HEK293 (cell line): ENCODE data around the gene OSBP.

Source experiments
- BCL11B ChIP-seq: fragments of 450-650 bp; formaldehyde crosslinking; IDR thresholded peaks from 2 replicates; pipeline ENCODE4 v1.5.1; 2016; ENCODE audit warnings: low read depth, missing biosample characterization, missing genetic modification characterization
- GLI4 ChIP-seq: fragments of 450-650 bp; formaldehyde crosslinking; IDR thresholded peaks from 2 replicates; pipeline ENCODE4 v1.5.1; 2016; ENCODE audit warnings: missing biosample characterization, missing genetic modification characterization
- GLIS2 ChIP-seq: fragments of 450-650 bp; formaldehyde crosslinking; IDR thresholded peaks from 2 replicates; pipeline ENCODE4 v1.5.1; 2016; ENCODE audit warnings: missing biosample characterization, missing genetic modification characterization
- HOXC10 ChIP-seq: sonication (generic); formaldehyde crosslinking; IDR thresholded peaks from 2 replicates; pipeline ENCODE4 v1.8.1; 2023; ENCODE audit warnings: mild to moderate bottlenecking, missing genetic modification reagents
- IKZF3 ChIP-seq: fragments of 450-650 bp; IDR thresholded peaks from 2 replicates; pipeline ENCODE4 v1.5.0; 2018; ENCODE audit warnings: missing biosample characterization, mild to moderate bottlenecking, missing genetic modification characterization, moderate library complexity
- KLF16 ChIP-seq: fragments of 450-650 bp; formaldehyde crosslinking; IDR thresholded peaks from 2 replicates; pipeline ENCODE4 v1.5.1; 2017; ENCODE audit warnings: missing biosample characterization, missing genetic modification characterization
- REPIN1 ChIP-seq: fragments of 450-650 bp; formaldehyde crosslinking; IDR thresholded peaks from 2 replicates; pipeline ENCODE4 v1.5.1; 2017; ENCODE audit warnings: missing biosample characterization, missing genetic modification characterization, low read depth
- WT1 ChIP-seq: fragments of 450-650 bp; formaldehyde crosslinking; IDR thresholded peaks from 2 replicates; pipeline ENCODE4 v1.5.1; 2016; ENCODE audit warnings: missing biosample characterization, missing genetic modification characterization
- ZBTB21 ChIP-seq: fragments of 450-650 bp; formaldehyde crosslinking; IDR thresholded peaks from 2 replicates; pipeline ENCODE4 v1.5.1; 2017; ENCODE audit warnings: missing biosample characterization, missing genetic modification characterization
- ZBTB8A ChIP-seq: fragments of 450-650 bp; formaldehyde crosslinking; IDR thresholded peaks from 2 replicates; pipeline ENCODE4 v1.5.1; 2016; ENCODE audit warnings: missing biosample characterization, missing genetic modification characterization
- ZFHX2 ChIP-seq: fragments of 450-650 bp; formaldehyde crosslinking; conservative IDR thresholded peaks from 2 replicates; pipeline ENCODE4 v1.5.1; 2016; ENCODE audit warnings: missing biosample characterization, missing genetic modification characterization
- ZNF157 ChIP-seq: fragments of 450-650 bp; formaldehyde crosslinking; IDR thresholded peaks from 2 replicates; pipeline ENCODE4 v1.5.1; 2016; ENCODE audit warnings: missing biosample characterization, missing genetic modification characterization
- ZNF184 ChIP-seq: fragments of 450-650 bp; IDR thresholded peaks from 2 replicates; pipeline ENCODE4 v1.5.1; 2018; ENCODE audit warnings: missing biosample characterization, mild to moderate bottlenecking, missing genetic modification characterization
- ZNF214 ChIP-seq: fragments of 450-650 bp; formaldehyde crosslinking; IDR thresholded peaks from 2 replicates; pipeline ENCODE4 v1.5.1; 2017; ENCODE audit warnings: missing biosample characterization, mild to moderate bottlenecking, missing genetic modification characterization, borderline replicate concordance
- ZNF24 ChIP-seq: fragments of 450-650 bp; formaldehyde crosslinking; IDR thresholded peaks from 2 replicates; pipeline ENCODE4 v1.5.1; 2016; ENCODE audit warnings: missing biosample characterization, missing genetic modification characterization
- ZNF324 ChIP-seq: fragments of 450-650 bp; formaldehyde crosslinking; IDR thresholded peaks from 2 replicates; pipeline ENCODE4 v1.5.1; 2016; ENCODE audit warnings: missing biosample characterization, missing genetic modification characterization
- ZNF341 ChIP-seq: fragments of 450-650 bp; formaldehyde crosslinking; IDR thresholded peaks from 2 replicates; pipeline ENCODE4; 2016; ENCODE audit warnings: low read depth, missing biosample characterization, missing genetic modification characterization
- ZNF530 ChIP-seq: fragments of 450-650 bp; formaldehyde crosslinking; IDR thresholded peaks from 2 replicates; pipeline ENCODE4 v1.5.1; 2016; ENCODE audit warnings: low read depth, missing biosample characterization, missing genetic modification characterization
- ZNF571 ChIP-seq: fragments of 450-650 bp; formaldehyde crosslinking; IDR thresholded peaks from 2 replicates; pipeline ENCODE4 v1.5.0; 2017; ENCODE audit warnings: missing biosample characterization, missing genetic modification characterization
- ZNF610 ChIP-seq: fragments of 450-650 bp; formaldehyde crosslinking; IDR thresholded peaks from 2 replicates; pipeline ENCODE4 v1.5.1; 2016; ENCODE audit warnings: missing biosample characterization, missing genetic modification characterization, borderline replicate concordance
- ZNF621 ChIP-seq: fragments of 450-650 bp; formaldehyde crosslinking; IDR thresholded peaks from 2 replicates; pipeline ENCODE4 v1.5.1; 2017; ENCODE audit warnings: missing biosample characterization, missing genetic modification characterization
- ZNF626 ChIP-seq: fragments of 450-650 bp; sonication (Bioruptor Pico); formaldehyde crosslinking; IDR thresholded peaks from 2 replicates; pipeline ENCODE4 v1.5.1; 2018; ENCODE audit warnings: missing biosample characterization, missing genetic modification characterization, inconsistent platforms
- ZNF664 ChIP-seq: fragments of 450-650 bp; formaldehyde crosslinking; IDR thresholded peaks from 2 replicates; pipeline ENCODE4 v1.5.1; 2016; ENCODE audit warnings: missing biosample characterization, missing genetic modification characterization
- ZNF791 ChIP-seq: fragments of 450-650 bp; formaldehyde crosslinking; IDR thresholded peaks from 2 replicates; pipeline ENCODE4 v1.5.1; 2016; ENCODE audit warnings: missing biosample characterization, missing genetic modification characterization
- TF ChIP-seq, protein P1 (sequence below): fragments of 450-650 bp; formaldehyde crosslinking; IDR thresholded peaks from 2 replicates; pipeline ENCODE4 v1.5.1; 2016; ENCODE audit warnings: missing biosample characterization, missing genetic modification characterization
- TF ChIP-seq, protein P2 (sequence below): fragments of 450-650 bp; formaldehyde crosslinking; IDR thresholded peaks from 2 replicates; pipeline ENCODE4 v1.5.1; 2016; ENCODE audit warnings: missing biosample characterization, missing genetic modification characterization
- TF ChIP-seq, protein P3 (sequence below): fragments of 450-650 bp; formaldehyde crosslinking; IDR thresholded peaks from 2 replicates; pipeline ENCODE4 v1.5.1; 2017; ENCODE audit warnings: missing biosample characterization, missing genetic modification characterization
- TF ChIP-seq, protein P4 (sequence below): fragments of 450-650 bp; formaldehyde crosslinking; IDR thresholded peaks from 2 replicates; pipeline ENCODE4 v1.5.1; 2017; ENCODE audit warnings: missing biosample characterization, missing genetic modification characterization
- TF ChIP-seq, protein P5 (sequence below): fragments of 450-650 bp; IDR thresholded peaks from 2 replicates; pipeline ENCODE4 v1.5.1; 2018; ENCODE audit warnings: missing biosample characterization, missing genetic modification characterization
- TF ChIP-seq, protein P6 (sequence below): fragments of 450-650 bp; formaldehyde crosslinking; IDR thresholded peaks from 2 replicates; pipeline ENCODE4 v1.5.1; 2016; ENCODE audit warnings: missing biosample characterization, missing genetic modification characterization

Gene OSBP

DNA sequence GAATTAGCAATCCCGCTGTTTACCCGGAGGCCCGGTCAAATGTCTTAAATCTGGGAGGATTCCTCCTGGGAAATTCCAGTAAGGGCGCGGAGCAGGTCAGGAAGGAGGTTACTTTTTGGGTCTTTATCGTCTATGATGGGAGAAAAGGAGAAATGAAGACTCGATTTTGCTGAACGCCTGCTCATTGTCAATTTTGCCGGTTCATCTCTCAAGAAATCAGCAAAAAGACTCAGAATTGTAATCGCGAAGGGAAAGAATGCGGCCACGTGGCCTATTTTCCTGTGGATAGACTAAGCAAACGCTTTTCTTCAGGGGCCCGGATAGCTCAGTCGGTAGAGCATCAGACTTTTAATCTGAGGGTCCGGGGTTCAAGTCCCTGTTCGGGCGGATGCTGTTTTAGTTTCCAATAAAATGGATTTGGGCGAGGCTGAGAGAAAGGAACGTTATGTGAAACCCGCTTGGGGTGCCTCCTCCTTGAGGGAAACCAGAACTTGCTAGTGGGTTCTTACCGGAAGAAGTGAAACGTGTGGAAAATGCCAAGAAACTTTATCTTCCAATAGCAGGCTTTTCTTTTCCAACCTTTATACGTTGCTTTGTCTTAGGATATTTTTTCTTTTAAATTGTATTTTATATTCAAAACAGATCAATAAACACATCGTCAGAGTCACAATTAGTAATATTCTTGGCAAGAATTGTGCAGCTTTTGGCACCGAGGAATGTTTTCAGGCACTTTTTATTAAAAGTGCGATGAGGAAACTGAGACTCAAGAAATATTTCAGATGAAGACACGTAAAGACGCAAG, 59.3 kb downstream of the OSBP start (continued):
- no peak for TF ChIP-seq ZNF626
- no peak for TF ChIP-seq REPIN1 (tag by site-specific recombination)
- TF ChIP-seq, protein P1, sequence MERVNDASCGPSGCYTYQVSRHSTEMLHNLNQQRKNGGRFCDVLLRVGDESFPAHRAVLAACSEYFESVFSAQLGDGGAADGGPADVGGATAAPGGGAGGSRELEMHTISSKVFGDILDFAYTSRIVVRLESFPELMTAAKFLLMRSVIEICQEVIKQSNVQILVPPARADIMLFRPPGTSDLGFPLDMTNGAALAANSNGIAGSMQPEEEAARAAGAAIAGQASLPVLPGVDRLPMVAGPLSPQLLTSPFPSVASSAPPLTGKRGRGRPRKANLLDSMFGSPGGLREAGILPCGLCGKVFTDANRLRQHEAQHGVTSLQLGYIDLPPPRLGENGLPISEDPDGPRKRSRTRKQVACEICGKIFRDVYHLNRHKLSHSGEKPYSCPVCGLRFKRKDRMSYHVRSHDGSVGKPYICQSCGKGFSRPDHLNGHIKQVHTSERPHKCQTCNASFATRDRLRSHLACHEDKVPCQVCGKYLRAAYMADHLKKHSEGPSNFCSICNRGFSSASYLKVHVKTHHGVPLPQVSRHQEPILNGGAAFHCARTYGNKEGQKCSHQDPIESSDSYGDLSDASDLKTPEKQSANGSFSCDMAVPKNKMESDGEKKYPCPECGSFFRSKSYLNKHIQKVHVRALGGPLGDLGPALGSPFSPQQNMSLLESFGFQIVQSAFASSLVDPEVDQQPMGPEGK, result no peak; the same call in 1 of the 2 replicates
- no peak for TF ChIP-seq ZNF791 (tag by site-specific recombination)
- TF ChIP-seq, protein P2, sequence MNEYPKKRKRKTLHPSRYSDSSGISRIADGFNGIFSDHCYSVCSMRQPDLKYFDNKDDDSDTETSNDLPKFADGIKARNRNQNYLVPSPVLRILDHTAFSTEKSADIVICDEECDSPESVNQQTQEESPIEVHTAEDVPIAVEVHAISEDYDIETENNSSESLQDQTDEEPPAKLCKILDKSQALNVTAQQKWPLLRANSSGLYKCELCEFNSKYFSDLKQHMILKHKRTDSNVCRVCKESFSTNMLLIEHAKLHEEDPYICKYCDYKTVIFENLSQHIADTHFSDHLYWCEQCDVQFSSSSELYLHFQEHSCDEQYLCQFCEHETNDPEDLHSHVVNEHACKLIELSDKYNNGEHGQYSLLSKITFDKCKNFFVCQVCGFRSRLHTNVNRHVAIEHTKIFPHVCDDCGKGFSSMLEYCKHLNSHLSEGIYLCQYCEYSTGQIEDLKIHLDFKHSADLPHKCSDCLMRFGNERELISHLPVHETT (tag by site-specific recombination), result no peak; the same call in 1 of the 2 replicates
- TF ChIP-seq ZNF24, result peak; percentile 78; the same call in 1 of the 2 replicates
- no peak for TF ChIP-seq ZNF214 (tag by site-specific recombination)
- TF ChIP-seq ZNF610, result no peak
- TF ChIP-seq HOXC10 (CRISPR knock-in tag), result no peak
- TF ChIP-seq, protein P3, sequence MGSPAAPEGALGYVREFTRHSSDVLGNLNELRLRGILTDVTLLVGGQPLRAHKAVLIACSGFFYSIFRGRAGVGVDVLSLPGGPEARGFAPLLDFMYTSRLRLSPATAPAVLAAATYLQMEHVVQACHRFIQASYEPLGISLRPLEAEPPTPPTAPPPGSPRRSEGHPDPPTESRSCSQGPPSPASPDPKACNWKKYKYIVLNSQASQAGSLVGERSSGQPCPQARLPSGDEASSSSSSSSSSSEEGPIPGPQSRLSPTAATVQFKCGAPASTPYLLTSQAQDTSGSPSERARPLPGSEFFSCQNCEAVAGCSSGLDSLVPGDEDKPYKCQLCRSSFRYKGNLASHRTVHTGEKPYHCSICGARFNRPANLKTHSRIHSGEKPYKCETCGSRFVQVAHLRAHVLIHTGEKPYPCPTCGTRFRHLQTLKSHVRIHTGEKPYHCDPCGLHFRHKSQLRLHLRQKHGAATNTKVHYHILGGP, result no peak
- TF ChIP-seq ZFHX2 (tag by site-specific recombination), result no peak
- TF ChIP-seq, protein P4, sequence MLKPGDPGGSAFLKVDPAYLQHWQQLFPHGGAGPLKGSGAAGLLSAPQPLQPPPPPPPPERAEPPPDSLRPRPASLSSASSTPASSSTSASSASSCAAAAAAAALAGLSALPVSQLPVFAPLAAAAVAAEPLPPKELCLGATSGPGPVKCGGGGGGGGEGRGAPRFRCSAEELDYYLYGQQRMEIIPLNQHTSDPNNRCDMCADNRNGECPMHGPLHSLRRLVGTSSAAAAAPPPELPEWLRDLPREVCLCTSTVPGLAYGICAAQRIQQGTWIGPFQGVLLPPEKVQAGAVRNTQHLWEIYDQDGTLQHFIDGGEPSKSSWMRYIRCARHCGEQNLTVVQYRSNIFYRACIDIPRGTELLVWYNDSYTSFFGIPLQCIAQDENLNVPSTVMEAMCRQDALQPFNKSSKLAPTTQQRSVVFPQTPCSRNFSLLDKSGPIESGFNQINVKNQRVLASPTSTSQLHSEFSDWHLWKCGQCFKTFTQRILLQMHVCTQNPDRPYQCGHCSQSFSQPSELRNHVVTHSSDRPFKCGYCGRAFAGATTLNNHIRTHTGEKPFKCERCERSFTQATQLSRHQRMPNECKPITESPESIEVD, result no peak
- 0 out of 2 replicates have a peak, but pooled peaks have one; percentile 48 for TF ChIP-seq KLF16 (tag by site-specific recombination)
- TF ChIP-seq ZNF184 (tag by site-specific recombination), result no peak
- TF ChIP-seq ZNF341 (tag by site-specific recombination), result no peak
- TF ChIP-seq, protein P5, sequence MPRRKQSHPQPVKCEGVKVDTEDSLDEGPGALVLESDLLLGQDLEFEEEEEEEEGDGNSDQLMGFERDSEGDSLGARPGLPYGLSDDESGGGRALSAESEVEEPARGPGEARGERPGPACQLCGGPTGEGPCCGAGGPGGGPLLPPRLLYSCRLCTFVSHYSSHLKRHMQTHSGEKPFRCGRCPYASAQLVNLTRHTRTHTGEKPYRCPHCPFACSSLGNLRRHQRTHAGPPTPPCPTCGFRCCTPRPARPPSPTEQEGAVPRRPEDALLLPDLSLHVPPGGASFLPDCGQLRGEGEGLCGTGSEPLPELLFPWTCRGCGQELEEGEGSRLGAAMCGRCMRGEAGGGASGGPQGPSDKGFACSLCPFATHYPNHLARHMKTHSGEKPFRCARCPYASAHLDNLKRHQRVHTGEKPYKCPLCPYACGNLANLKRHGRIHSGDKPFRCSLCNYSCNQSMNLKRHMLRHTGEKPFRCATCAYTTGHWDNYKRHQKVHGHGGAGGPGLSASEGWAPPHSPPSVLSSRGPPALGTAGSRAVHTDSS, result no peak; the same call in 1 of the 2 replicates
- no peak for TF ChIP-seq ZNF530
- TF ChIP-seq WT1, result no peak
- TF ChIP-seq ZNF157 (tag by site-specific recombination), result no peak
- TF ChIP-seq, protein P6, sequence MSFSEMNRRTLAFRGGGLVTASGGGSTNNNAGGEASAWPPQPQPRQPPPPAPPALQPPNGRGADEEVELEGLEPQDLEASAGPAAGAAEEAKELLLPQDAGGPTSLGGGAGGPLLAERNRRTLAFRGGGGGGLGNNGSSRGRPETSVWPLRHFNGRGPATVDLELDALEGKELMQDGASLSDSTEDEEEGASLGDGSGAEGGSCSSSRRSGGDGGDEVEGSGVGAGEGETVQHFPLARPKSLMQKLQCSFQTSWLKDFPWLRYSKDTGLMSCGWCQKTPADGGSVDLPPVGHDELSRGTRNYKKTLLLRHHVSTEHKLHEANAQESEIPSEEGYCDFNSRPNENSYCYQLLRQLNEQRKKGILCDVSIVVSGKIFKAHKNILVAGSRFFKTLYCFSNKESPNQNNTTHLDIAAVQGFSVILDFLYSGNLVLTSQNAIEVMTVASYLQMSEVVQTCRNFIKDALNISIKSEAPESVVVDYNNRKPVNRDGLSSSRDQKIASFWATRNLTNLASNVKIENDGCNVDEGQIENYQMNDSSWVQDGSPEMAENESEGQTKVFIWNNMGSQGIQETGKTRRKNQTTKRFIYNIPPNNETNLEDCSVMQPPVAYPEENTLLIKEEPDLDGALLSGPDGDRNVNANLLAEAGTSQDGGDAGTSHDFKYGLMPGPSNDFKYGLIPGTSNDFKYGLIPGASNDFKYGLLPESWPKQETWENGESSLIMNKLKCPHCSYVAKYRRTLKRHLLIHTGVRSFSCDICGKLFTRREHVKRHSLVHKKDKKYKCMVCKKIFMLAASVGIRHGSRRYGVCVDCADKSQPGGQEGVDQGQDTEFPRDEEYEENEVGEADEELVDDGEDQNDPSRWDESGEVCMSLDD, result no peak
- TF ChIP-seq BCL11B, result no peak
- 0 out of 2 replicates have a peak, but pooled peaks have one; percentile 28 for TF ChIP-seq ZNF324 (tag by site-specific recombination)
- TF ChIP-seq ZBTB8A (tag by site-specific recombination), result peak; percentile 60
- no peak for TF ChIP-seq ZNF664 (tag by site-specific recombination)
- peak; percentile 32; the same call in 1 of the 2 replicates for TF ChIP-seq GLIS2 (tag by site-specific recombination)
- no peak for TF ChIP-seq ZNF621 (tag by site-specific recombination)
- TF ChIP-seq GLI4 (tag by site-specific recombination), result no peak
- no peak for TF ChIP-seq ZNF571
- peak; percentile 75 for TF ChIP-seq IKZF3 (tag by site-specific recombination)
- 0 out of 2 replicates have a peak, but pooled peaks have one; percentile 10 for TF ChIP-seq ZBTB21 (tag by site-specific recombination)
